GM12878 (cell line): ENCODE data around the gene SPRING1. TPM values are rescaled to one million over a fixed set of nuclear protein-coding genes. Genes with fewer than 3 reads are reported as not detected.

Source experiments
- ATAC-seq: fragments of 200-7000 bp; cut with Tn5 transposase; 3 replicates; pipeline ENCODE4 v1.9.1; 2020; ENCODE audit warnings: mild to moderate bottlenecking, moderate library complexity
- BruUV-seq: library from RNA; stranded (reverse); fragments of 400-500 nt; replicated peaks from 2 replicates; lab custom pipeline; 2021; lab: Mats Ljungman, UMichigan
- CTCF ChIA-PET: fragments of 300-600 bp; sonication (Branson Sonifier 250); formaldehyde crosslinking; extraction: SDS; loops from one replicate; lab custom pipeline; 2021; ENCODE audit warnings: inconsistent platforms; lab: Yijun Ruan, JAX
- POLR2A ChIA-PET: fragments of 350-600 bp; formaldehyde crosslinking; extraction: SDS; loops from one replicate; lab custom pipeline; 2021; ENCODE audit warnings: inconsistent platforms; lab: Charles Lee
- RAD21 ChIA-PET: fragments of 300-600 bp; sonication (Branson Sonifier 250); formaldehyde crosslinking; loops from one replicate; lab custom pipeline; 2023; ENCODE audit warnings: antibody characterized with exemption; ENCODE audit not compliant: unreplicated experiment; lab: Charles Lee
- SMC1A ChIA-PET: fragments of 300-600 bp; sonication (Branson Sonifier 250); formaldehyde crosslinking; loops from one replicate; lab custom pipeline; 2023; ENCODE audit not compliant: unreplicated experiment, uncharacterized antibody; lab: Charles Lee
- DNase-seq: peaks from one replicate; pipeline ENCODE4 v3.0.0-alpha.2; 2011; ENCODE audit warnings: low read depth, low spot score
- FAIRE-seq: peaks from 3 replicates; lab custom pipeline; 2011; peaks lifted over from hg19 to GRCh38; lab: Jason Lieb, UNC
- H2AFZ ChIP-seq: 2 replicates; pipeline ENCODE4 v1.6.0; 2011; ENCODE audit warnings: low read depth, low read length, control low read depth; ENCODE audit not compliant: control insufficient read depth
- H3K27ac ChIP-seq: 2 replicates; pipeline ENCODE4 v1.5.1; 2011; ENCODE audit warnings: control low read depth; ENCODE audit not compliant: control insufficient read depth, insufficient read depth
- H3K27me3 ChIP-seq, 2 experiments: replicated peaks in 1 of 2; 2 replicates each; pipeline versions ENCODE4 v1.6.0 to v1.6.1; 2011; ENCODE audit warnings: low read length in 1 of 2; ENCODE audit not compliant: control insufficient read depth in 2 of 2, insufficient read depth in 2 of 2
- H3K36me3 ChIP-seq, 2 experiments: 2 replicates each; pipeline ENCODE4 v1.5.1; 2011; ENCODE audit warnings: low read length in 1 of 2; ENCODE audit not compliant: control insufficient read depth in 2 of 2, insufficient read depth in 2 of 2
- H3K4me1 ChIP-seq: 2 replicates; pipeline ENCODE4 v1.6.1; 2011; ENCODE audit warnings: mild to moderate bottlenecking, low read length, moderate library complexity, mixed read lengths; ENCODE audit not compliant: control insufficient read depth, insufficient read depth
- H3K4me2 ChIP-seq: 2 replicates; pipeline ENCODE4 v1.6.0; 2011; ENCODE audit warnings: control low read depth; ENCODE audit not compliant: control insufficient read depth, insufficient read depth
- H3K4me3 ChIP-seq: fragments of 200-600 bp; sonication (generic); 2 replicates; pipeline ENCODE4 v1.5.1; 2016
- H3K79me2 ChIP-seq: 2 replicates; pipeline ENCODE4 v1.6.0; 2011; ENCODE audit warnings: low read length; ENCODE audit not compliant: control insufficient read depth, insufficient read depth
- H3K9ac ChIP-seq: 2 replicates; pipeline ENCODE4 v1.8.0; 2011; ENCODE audit warnings: low read length, control low read depth, mixed read lengths; ENCODE audit not compliant: control insufficient read depth, insufficient read depth
- H3K9me3 ChIP-seq: replicated peaks from 3 replicates; pipeline ENCODE4 v1.5.1; 2011; ENCODE audit warnings: mild to moderate bottlenecking, low read length; ENCODE audit not compliant: control insufficient read depth, insufficient read depth
- H4K20me1 ChIP-seq: 2 replicates; pipeline ENCODE4 v1.6.0; 2011; ENCODE audit not compliant: control insufficient read depth, insufficient read depth
- ATF7 ChIP-seq: fragments of 450-650 bp; IDR thresholded peaks from 2 replicates; pipeline ENCODE4 v1.6.1; 2016; ENCODE audit warnings: low read depth, mild to moderate bottlenecking
- E4F1 ChIP-seq: fragments of 450-650 bp; IDR thresholded peaks from 2 replicates; pipeline ENCODE4 v1.6.1; 2018; ENCODE audit warnings: borderline replicate concordance, mild to moderate bottlenecking; ENCODE audit not compliant: partially characterized antibody
- EZH2 ChIP-seq: IDR thresholded peaks from 2 replicates; pipeline ENCODE4 v1.6.1; 2012; ENCODE audit warnings: low read depth, mild to moderate bottlenecking, control low read depth, inconsistent platforms, low read length, borderline replicate concordance; ENCODE audit not compliant: control insufficient read depth
- HDAC6 ChIP-seq: fragments of 200-600 bp; sonication (generic); IDR thresholded peaks from one replicate; pipeline ENCODE4 v1.8.0; 2017; ENCODE audit warnings: antibody characterized with exemption; ENCODE audit not compliant: unreplicated experiment
- HDGF ChIP-seq: fragments of 450-650 bp; IDR thresholded peaks from 2 replicates; pipeline ENCODE4 v1.6.1; 2016; ENCODE audit warnings: antibody characterized with exemption
- IRF3 ChIP-seq: fragments of 450-650 bp; IDR thresholded peaks from 2 replicates; pipeline ENCODE4 v1.6.1; 2014; ENCODE audit warnings: mild to moderate bottlenecking
- MTA2 ChIP-seq: fragments of 450-650 bp; IDR thresholded peaks from 2 replicates; pipeline ENCODE4 v1.6.1; 2016; ENCODE audit warnings: low read depth, mild to moderate bottlenecking, moderate library complexity
- MXI1 ChIP-seq: fragments of 150-350 bp; IDR thresholded peaks from 2 replicates; pipeline ENCODE4 v1.6.1; 2011; ENCODE audit warnings: low read depth, mild to moderate bottlenecking, inconsistent platforms, low read length, improper control_type of control experiment
- NBN ChIP-seq: fragments of 450-650 bp; IDR thresholded peaks from 2 replicates; pipeline ENCODE4 v1.6.1; 2016
- POLR2AphosphoS2 ChIP-seq: IDR thresholded peaks from 2 replicates; pipeline ENCODE4 v1.6.1; 2011; ENCODE audit warnings: low read depth, mild to moderate bottlenecking, low read length, improper control_type of control experiment, moderate library complexity
- POU2F2 ChIP-seq: IDR thresholded peaks from 3 replicates; pipeline ENCODE4 v1.6.1; 2011; ENCODE audit warnings: low read depth, mild to moderate bottlenecking, low read length, borderline replicate concordance
- RELB ChIP-seq: fragments of 450-650 bp; IDR thresholded peaks from 2 replicates; pipeline ENCODE4 v1.6.1; 2017; ENCODE audit warnings: low read depth, mild to moderate bottlenecking, moderate library complexity
- RUNX3 ChIP-seq: IDR thresholded peaks from 2 replicates; pipeline ENCODE4 v1.6.1; 2012; ENCODE audit warnings: low read length, inconsistent platforms
- SMARCA5 ChIP-seq: fragments of 450-650 bp; IDR thresholded peaks from 2 replicates; pipeline ENCODE4 v1.6.1; 2017; ENCODE audit warnings: mild to moderate bottlenecking
- TCF12 ChIP-seq: IDR thresholded peaks from 2 replicates; pipeline ENCODE4 v1.6.1; 2011; ENCODE audit warnings: low read depth, mild to moderate bottlenecking, low read length
- ZBTB33 ChIP-seq: fragments of 450-650 bp; IDR thresholded peaks from 2 replicates; pipeline ENCODE4 v1.6.1; 2017; ENCODE audit warnings: mild to moderate bottlenecking
- ZNF217 ChIP-seq: fragments of 450-650 bp; IDR thresholded peaks from 2 replicates; pipeline ENCODE4 v1.6.1; 2017; ENCODE audit warnings: antibody characterized with exemption, mild to moderate bottlenecking
- WGBS: methylation state at CpG from one replicate; pipeline ENCODE4 v1.1.6; 2016; ENCODE audit warnings: low lambda C conversion rate; ENCODE audit not compliant: insufficient replicate concordance, insufficient coverage; ENCODE audit errors: missing lambda C conversion rate; 5-methylcytosine and 5-hydroxymethylcytosine counted together
- in situ Hi-C: fragments of 300-500 bp; cut with MboI; formaldehyde crosslinking; loops from 9 replicates; pipeline ENCODE4 v1.14.3; 2018; ENCODE audit warnings: mixed read lengths
- intact Hi-C: fragments of 100-400 bp; cut with micrococcal nuclease; formaldehyde crosslinking; loops from one replicate; pipeline ENCODE4 v1.14.2; 2022; ENCODE audit not compliant: unreplicated experiment
- polyA plus RNA-seq, 11 experiments: library from polyadenylated mRNA; depleted of rRNA in 4 of 11; unstranded in 6 of 11; stranded (reverse) in 5 of 11; fragments of >200 nt; fragmentation: Nextera tagmentation in 4 of 11; fragmentation: Illumina TruSeq in 1 of 11; extraction: Ambion mirVana in 4 of 11; extraction: Trizol in 1 of 11; gene quantifications; 1 replicate in 1 of 11; 2 replicates in 10 of 11; pipeline versions ENCODE4 v1.2.1 to v1.2.3, GENCODE V29; 2011 to 2016; ENCODE audit warnings: inconsistent platforms in 2 of 11, missing spikeins in 2 of 11, low read depth in 1 of 11
- total RNA-seq, 4 experiments: library from RNA; depleted of rRNA in 3 of 4; stranded (reverse); fragments of >200 nt in 3 of 4; fragmentation: Illumina TruSeq in 1 of 4; extraction: Trizol in 1 of 4; gene quantifications; 2 replicates each; pipeline versions ENCODE4 v1.2.1 to v1.2.3, GENCODE V29; 2013 to 2021

Gene SPRING1
- total and polyA plus RNA-seq, 10 of the 15 experiments (the other 5 are each of a cell fraction or from before 2014, with no cell fraction given) = 2.5 to 25.7 (median 14.3) TPM

GRCh38 chr12:116736962-116737773 lies 701 bp downstream of the SPRING1 start:
- peaks cover 21% of the 10 kb centered on the region for H3K79me2 ChIP-seq
- FAIRE-seq = no peak
- ChIA-PET POLR2A (no interaction called here), SMC1A (no interaction called here), RAD21 (no interaction called here), CTCF (interaction anchor here (1.0 kb wide), 1 partner anchor 23 kb away, joined by 3 read pairs; no protein-coding TSS in a partner anchor)
- H3K27ac ChIP-seq = peak overlapping the region; percentile 56
- intact Hi-C loops = loop anchor here (10.0 kb wide), 1 partner anchor 148 kb away; the partner anchor contains the start of gene HRK
- H3K4me1 ChIP-seq = peaks cover 4% of the 10 kb centered on the region; the same call in 1 of the 2 replicates
- no peak for ATAC-seq
- H3K36me3 ChIP-seq = no peaks in the 10 kb centered on the region; a peak in 1 of 4 replicates
- no peaks in the 10 kb centered on the region for H3K9me3 ChIP-seq
- under 1% methylated on average over 24 of the region's 24 CpGs for WGBS
- no peaks in the 10 kb centered on the region for H4K20me1 ChIP-seq
- peak overlapping the region; percentile 31 for H2AFZ ChIP-seq
- DNase-seq = no peak
- no peaks in the 10 kb centered on the region for H3K27me3 ChIP-seq
- in situ Hi-C loops = no loop called here
- TSS peak; percentile 73 for BruUV-seq
- peak overlapping the region; percentile 99 for H3K4me3 ChIP-seq
- peak overlapping the region; percentile 80 for H3K9ac ChIP-seq
- H3K4me2 ChIP-seq = peak overlapping the region; percentile 88
- TF ChIP-seq ZBTB33 (no peak), E4F1 (peak; percentile 14), TCF12 (no peak), MTA2 (0 out of 2 replicates have a peak, but pooled peaks have one; percentile 20), HDGF (peak; percentile 80; the same call in 1 of the 2 replicates), ZNF217 (no peak), RELB (peak; percentile 16; the same call in 1 of the 2 replicates), RUNX3 (no peak), HDAC6 (no peak), SMARCA5 (no peak), POU2F2 (no peak), NBN (peak; percentile 52), EZH2 (no peak), ATF7 (no peak), MXI1 (no peak), IRF3 (no peak), POLR2AphosphoS2 (no peak)
